H9 (cell line): ENCODE data around the gene MANSC4. TPM values are rescaled to one million over a fixed set of nuclear protein-coding genes. Genes with fewer than 3 reads are reported as not detected.

Experiments
- DNase-seq: peaks from one replicate; pipeline ENCODE4 v3.0.0-alpha.2; 2017
- H2AFZ ChIP-seq: one replicate; pipeline ENCODE4 v1.6.1; 2013; ENCODE audit warnings: mild to moderate bottlenecking, low read length, control low read depth, moderate library complexity
- H2AK5ac ChIP-seq: 2 replicates; pipeline ENCODE4 v1.6.1; 2013; ENCODE audit warnings: low read length, control low read depth, mixed read lengths; ENCODE audit not compliant: insufficient read length
- H2BK120ac ChIP-seq: one replicate; pipeline ENCODE4 v1.6.1; 2013; ENCODE audit warnings: low read depth, mild to moderate bottlenecking, low read length, control low read depth, inconsistent platforms; ENCODE audit not compliant: poor library complexity, severe bottlenecking
- H2BK12ac ChIP-seq: 2 replicates; pipeline ENCODE4 v1.6.1; 2013; ENCODE audit warnings: low read length, control low read depth, mixed read lengths, low read depth; ENCODE audit not compliant: insufficient read length
- H2BK15ac ChIP-seq: 2 replicates; pipeline ENCODE4 v1.6.1; 2013; ENCODE audit warnings: low read depth, low read length, control low read depth
- H2BK20ac ChIP-seq: one replicate; pipeline ENCODE4 v1.6.1; 2013; ENCODE audit warnings: low read depth, mild to moderate bottlenecking, low read length, control low read depth, inconsistent platforms; ENCODE audit not compliant: poor library complexity, severe bottlenecking
- H2BK5ac ChIP-seq: 2 replicates; pipeline ENCODE4 v1.6.1; 2013; ENCODE audit warnings: low read length, control low read depth, mixed read lengths; ENCODE audit not compliant: insufficient read length
- H3K14ac ChIP-seq: 2 replicates; pipeline ENCODE4 v1.6.1; 2013; ENCODE audit warnings: low read length, control low read depth; ENCODE audit not compliant: insufficient read depth
- H3K18ac ChIP-seq: 2 replicates; pipeline ENCODE4 v1.6.1; 2013; ENCODE audit warnings: low read depth, mild to moderate bottlenecking, mixed read lengths, low read length, control low read depth; ENCODE audit not compliant: insufficient read length
- H3K23ac ChIP-seq: 2 replicates; pipeline ENCODE4 v1.6.1; 2013; ENCODE audit warnings: low read length, control low read depth, mixed read lengths, low read depth; ENCODE audit not compliant: insufficient read length
- H3K23me2 ChIP-seq: 2 replicates; pipeline ENCODE4 v1.6.1; 2013; ENCODE audit warnings: low read depth, mild to moderate bottlenecking, mixed read lengths, low read length, control low read depth; ENCODE audit not compliant: insufficient read length, poor library complexity, severe bottlenecking
- H3K27ac ChIP-seq: 2 replicates; pipeline ENCODE4 v1.5.1; 2013; ENCODE audit warnings: low read length, control low read depth, mixed read lengths, low read depth; ENCODE audit not compliant: insufficient read length
- H3K27me3 ChIP-seq: 2 replicates; pipeline ENCODE4 v1.6.1; 2013; ENCODE audit warnings: low read length, control low read depth, inconsistent platforms; ENCODE audit not compliant: insufficient read depth
- H3K4ac ChIP-seq: 2 replicates; pipeline ENCODE4 v1.6.1; 2013; ENCODE audit warnings: low read depth, mild to moderate bottlenecking, control low read depth, inconsistent platforms, low read length, moderate library complexity
- H3K4me1 ChIP-seq: 2 replicates; pipeline ENCODE4 v1.6.1; 2013; ENCODE audit warnings: low read length, control low read depth, inconsistent platforms; ENCODE audit not compliant: insufficient read depth
- H3K4me2 ChIP-seq: 2 replicates; pipeline ENCODE4 v1.6.1; 2013; ENCODE audit warnings: low read length, control low read depth, mixed read lengths; ENCODE audit not compliant: insufficient read length, insufficient read depth
- H3K56ac ChIP-seq: 2 replicates; pipeline ENCODE4 v1.6.1; 2013; ENCODE audit warnings: low read depth, mild to moderate bottlenecking, mixed read lengths, low read length, control low read depth; ENCODE audit not compliant: insufficient read length
- H3K79me1 ChIP-seq: 2 replicates; pipeline ENCODE4 v1.6.1; 2013; ENCODE audit warnings: low read depth, mild to moderate bottlenecking, moderate library complexity, low read length, control low read depth, inconsistent platforms; ENCODE audit not compliant: insufficient read depth, poor library complexity, severe bottlenecking
- H3K79me2 ChIP-seq: 2 replicates; pipeline ENCODE4 v1.6.1; 2013; ENCODE audit warnings: low read length, control low read depth, inconsistent platforms; ENCODE audit not compliant: insufficient read depth
- H3K9ac ChIP-seq: 2 replicates; pipeline ENCODE4 v1.6.1; 2013; ENCODE audit warnings: low read length, control low read depth, mixed read lengths; ENCODE audit not compliant: insufficient read length; ENCODE audit errors: extremely low read depth
- H3K9me3 ChIP-seq: one replicate; pipeline ENCODE4 v1.6.1; 2013; ENCODE audit warnings: low read depth, low read length, inconsistent platforms; ENCODE audit not compliant: control insufficient read depth
- H3T11ph ChIP-seq: one replicate; pipeline ENCODE4 v1.6.1; 2013; ENCODE audit warnings: mild to moderate bottlenecking, low read length, control low read depth, inconsistent platforms
- H4K20me1 ChIP-seq: one replicate; pipeline ENCODE4 v1.6.1; 2013; ENCODE audit not compliant: control insufficient read depth, insufficient read length, insufficient read depth
- H4K5ac ChIP-seq: 2 replicates; pipeline ENCODE4 v1.6.1; 2013; ENCODE audit warnings: low read depth, mild to moderate bottlenecking, mixed read lengths, low read length, control low read depth; ENCODE audit not compliant: insufficient read length
- H4K8ac ChIP-seq: replicated peaks from 2 replicates; pipeline ENCODE4 v1.6.1; 2013; ENCODE audit warnings: low read length, control low read depth, mixed read lengths, low read depth; ENCODE audit not compliant: insufficient read length
- H4K91ac ChIP-seq: 2 replicates; pipeline ENCODE4 v1.6.1; 2013; ENCODE audit warnings: low read depth, mild to moderate bottlenecking, moderate library complexity, mixed read lengths, low read length, control low read depth; ENCODE audit not compliant: insufficient read length
- H3K27ac Mint-ChIP-seq, 3 experiments: 2 replicates in 2 of 3; 3 replicates in 1 of 3; pipeline ENCODE4 v1.8.0; 2020 to 2021; ENCODE audit warnings: mixed read lengths in 3 of 3, mild to moderate bottlenecking in 1 of 3, moderate library complexity in 1 of 3
- H3K27me3 Mint-ChIP-seq: 2 replicates; pipeline ENCODE4 v1.8.0; 2021; ENCODE audit warnings: low read depth, mild to moderate bottlenecking, moderate library complexity, mixed read lengths
- H3K36me3 Mint-ChIP-seq, 3 experiments: 2 replicates in 2 of 3; 3 replicates in 1 of 3; pipeline ENCODE4 v1.8.0; 2020 to 2021; ENCODE audit warnings: low read depth in 3 of 3, mixed read lengths in 3 of 3; ENCODE audit not compliant: insufficient read depth in 1 of 3
- H3K4me1 Mint-ChIP-seq, 2 experiments: 2 replicates each; pipeline ENCODE4 v1.8.0; 2020; ENCODE audit warnings: mixed read lengths in 2 of 2
- H3K4me3 Mint-ChIP-seq, 2 experiments: 2 replicates in 1 of 2; 3 replicates in 1 of 2; pipeline ENCODE4 v1.8.0; 2020 to 2021; ENCODE audit warnings: mild to moderate bottlenecking in 2 of 2, mixed read lengths in 2 of 2, moderate library complexity in 1 of 2
- H3K9me3 Mint-ChIP-seq, 2 experiments: 2 replicates in 1 of 2; 3 replicates in 1 of 2; pipeline ENCODE4 v1.8.0; 2020; ENCODE audit warnings: mild to moderate bottlenecking in 2 of 2, mixed read lengths in 2 of 2, moderate library complexity in 1 of 2
- CTCF ChIP-seq: fragments of 200-600 bp; sonication (generic); conservative IDR thresholded peaks from 3 replicates; pipeline ENCODE4 v1.8.0; 2021; ENCODE audit warnings: antibody characterized with exemption, mild to moderate bottlenecking
- WGBS: extraction: QIAGEN DNeasy Blood & Tissue Kit; methylation state at CpG from one replicate; pipeline ENCODE4 v1.1.7; 2013; ENCODE audit warnings: missing lambda C conversion rate, low lambda C conversion rate, mixed read lengths; ENCODE audit not compliant: insufficient read length; ENCODE audit errors: extremely low coverage; 5-methylcytosine and 5-hydroxymethylcytosine counted together
- total RNA-seq: library from RNA; stranded (reverse); gene quantifications from 2 replicates; pipeline ENCODE4 v1.2.1, GENCODE V29; 2021

Gene MANSC4
- total RNA-seq, 1 experiment from 2014 or later = not detected

DNA sequence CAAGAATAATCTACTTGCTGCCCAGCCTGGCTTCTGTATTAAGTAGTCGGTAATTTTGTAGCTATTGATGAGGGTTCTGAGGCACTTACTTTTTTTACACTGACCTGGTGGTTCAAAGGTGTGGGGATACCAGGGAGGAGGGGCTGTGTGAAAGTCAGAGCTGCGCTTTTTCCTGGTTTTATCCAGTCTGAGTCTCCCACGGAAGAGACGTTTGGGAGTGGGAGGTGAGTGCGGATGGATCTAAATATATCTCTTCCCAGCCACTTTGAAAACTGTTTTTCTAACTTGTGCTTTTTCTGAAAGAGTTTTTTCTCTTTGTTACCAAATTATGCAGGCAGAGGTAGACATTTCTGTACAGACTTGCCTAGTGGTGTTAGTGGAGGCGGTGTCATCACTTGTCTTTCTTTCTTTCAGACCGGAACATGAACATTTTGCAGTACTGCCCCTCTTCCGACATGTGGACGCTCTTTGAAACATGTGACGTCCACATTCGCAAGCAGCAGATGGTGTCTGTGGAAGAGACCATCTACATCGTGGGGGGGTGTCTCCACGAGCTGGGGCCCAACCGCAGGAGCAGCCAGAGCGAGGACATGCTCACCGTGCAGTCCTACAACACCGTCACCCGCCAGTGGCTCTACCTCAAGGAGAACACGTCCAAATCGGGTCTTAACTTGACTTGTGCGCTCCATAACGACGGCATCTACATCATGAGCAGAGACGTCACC lies 17.4 kb upstream of the MANSC4 start:
- H3K9ac ChIP-seq = no peak overlapping the region
- no peak for TF ChIP-seq CTCF
- no peaks in the 10 kb centered on the region for H3K27me3 ChIP-seq
- no peak overlapping the region for H3K4me2 ChIP-seq
- Mint-ChIP-seq H3K36me3 (peaks cover 16 to 62% (median 52%) of the 10 kb centered on the region in 3 experiments; a peak in 6 of 7 replicates), H3K27me3 (no peaks in the 10 kb centered on the region), H3K9me3 (no peaks in the 10 kb centered on the region), H3K4me3 (no peak overlapping the region), H3K4me1 (no peaks in the 10 kb centered on the region), H3K27ac (peak overlapping the region in 1 of 3 experiments; percentile 44; a peak in 1 of 7 replicates)
- H2BK15ac ChIP-seq = no peak overlapping the region
- H3K4ac ChIP-seq = no peak overlapping the region
- no peaks in the 10 kb centered on the region for H3K79me2 ChIP-seq
- H4K8ac ChIP-seq = no peak overlapping the region
- no peak overlapping the region for H3T11ph ChIP-seq
- H3K14ac ChIP-seq = no peak overlapping the region
- no peaks in the 10 kb centered on the region for H3K23me2 ChIP-seq
- H3K23ac ChIP-seq = no peak overlapping the region
- H2BK12ac ChIP-seq = no peak overlapping the region
- WGBS = no CpG with 5 or more reads among the region's 24 CpGs
- H3K9me3 ChIP-seq = no peaks in the 10 kb centered on the region
- no peak for DNase-seq
- no peak overlapping the region for H2AK5ac ChIP-seq
- no peaks in the 10 kb centered on the region for H3K4me1 ChIP-seq
- H3K79me1 ChIP-seq = no peaks in the 10 kb centered on the region
- no peak overlapping the region for H4K91ac ChIP-seq
- H2AFZ ChIP-seq = no peak overlapping the region
- H3K56ac ChIP-seq = no peak overlapping the region
- H2BK120ac ChIP-seq = no peak overlapping the region
- H3K18ac ChIP-seq = no peak overlapping the region
- no peak overlapping the region for H2BK20ac ChIP-seq
- no peaks in the 10 kb centered on the region for H4K20me1 ChIP-seq
- no peak overlapping the region for H3K27ac ChIP-seq
- H2BK5ac ChIP-seq = no peak overlapping the region
- no peak overlapping the region for H4K5ac ChIP-seq
